Hypothalamus (tissue), 51 donors: ENCODE measurements around the gene PRKRA.
"Not testable (repeated sequence)": the region's sequence is repeated elsewhere in the genome, so short reads cannot be mapped to it uniquely, and the experiment has no call there.

Source experiments
- DNase-seq, 51 donors: peaks; one replicate each; lab custom pipeline; 2025; lab: John Stamatoyannopoulos, UW

PRKRA gene

GRCh38 chr2:178415979-178416378, 35.0 kb downstream of the PRKRA start:
- no peak for DNase-seq

- DNase-seq = peak in 50 of 51 donors; percentile 9 to 89 (median 70)
These were observed 36.4 kb downstream of the PRKRA start for GRCh38 chr2:178414266-178415247.

DNA sequence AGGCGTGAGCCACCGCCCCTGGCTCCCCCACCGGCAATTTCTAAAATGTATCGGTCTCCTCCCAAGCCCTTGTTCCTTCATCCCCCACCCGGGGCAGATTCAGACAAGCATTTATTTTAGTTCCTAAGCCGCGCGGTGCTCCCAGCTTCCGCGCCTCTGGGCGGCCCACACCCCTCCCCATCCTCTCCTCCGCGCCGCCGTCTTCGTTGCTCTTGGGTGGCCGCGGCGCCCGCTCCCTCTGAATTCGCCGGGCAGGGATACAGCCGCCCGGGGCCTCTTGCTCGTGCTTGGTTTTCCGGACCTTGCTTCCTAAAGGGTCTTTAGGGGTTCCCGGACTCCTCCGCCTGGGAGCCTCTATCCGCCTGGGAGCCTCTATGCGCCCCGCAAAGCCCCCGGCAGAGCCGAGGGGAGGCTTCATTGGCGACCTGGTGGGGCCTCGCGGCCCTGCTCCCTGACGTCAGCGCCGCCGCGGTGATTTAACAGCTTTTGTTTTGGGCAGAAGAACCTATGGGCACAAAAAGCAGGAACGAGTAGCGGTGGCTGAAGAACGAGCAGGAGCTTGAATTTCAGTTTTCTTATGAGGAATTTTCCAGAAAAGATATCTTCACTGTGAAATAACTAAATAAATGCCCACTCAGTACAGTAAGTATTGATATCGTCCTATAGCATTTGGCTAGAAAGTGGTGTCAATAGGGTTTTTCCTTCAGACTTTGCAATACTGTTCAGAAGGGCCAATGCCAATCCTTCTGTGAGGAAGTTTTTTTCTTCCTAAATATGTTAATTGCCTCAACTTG, 37.3 kb downstream of the PRKRA start:
- peak in 48 of 51 donors; percentile 9 to 85 (median 50) for DNase-seq

- DNase-seq = not testable (repeated sequence)
These were observed 38.5 kb downstream of the PRKRA start for GRCh38 chr2:178412453-178412852.

GRCh38 chr2:178412047-178412446, 38.9 kb downstream of the PRKRA start:
- DNase-seq = no peak

- no peak for DNase-seq
These were observed 41.7 kb downstream of the PRKRA start for GRCh38 chr2:178409261-178409660.

GRCh38 chr2:178404368-178404767, 46.6 kb downstream of the PRKRA start:
- peak in 1 of 51 donors; percentile 17 for DNase-seq

DNA sequence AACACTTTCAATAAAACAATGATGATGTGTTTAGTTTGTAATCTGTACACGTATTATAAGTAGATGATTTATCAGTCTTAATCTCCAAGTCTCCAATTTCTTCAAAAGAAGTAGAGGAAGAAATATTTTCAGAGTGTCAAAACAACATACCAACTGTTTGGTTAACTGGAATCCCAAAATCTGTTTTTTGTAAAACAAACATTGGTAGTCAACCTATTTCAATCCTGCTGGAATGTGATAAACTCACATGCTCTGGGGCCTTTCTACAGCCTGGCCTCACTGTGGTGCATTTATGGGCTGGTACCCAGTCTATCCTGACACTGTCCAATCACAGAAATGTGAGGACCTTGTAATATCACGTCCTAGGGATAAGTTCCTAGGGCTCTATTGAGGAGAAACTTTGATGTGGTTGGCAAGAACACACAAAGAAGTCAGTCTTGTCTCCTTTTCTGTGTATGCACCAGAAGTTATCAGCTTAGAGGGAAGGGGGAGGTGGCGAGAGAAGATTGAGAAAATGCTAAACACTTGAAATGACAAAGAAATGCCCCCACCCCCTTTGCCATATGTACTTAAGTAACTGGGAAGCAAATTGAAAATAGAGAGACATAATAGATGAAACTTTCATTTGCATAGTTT, 47.2 kb downstream of the PRKRA start:
- DNase-seq = no peak

DNA sequence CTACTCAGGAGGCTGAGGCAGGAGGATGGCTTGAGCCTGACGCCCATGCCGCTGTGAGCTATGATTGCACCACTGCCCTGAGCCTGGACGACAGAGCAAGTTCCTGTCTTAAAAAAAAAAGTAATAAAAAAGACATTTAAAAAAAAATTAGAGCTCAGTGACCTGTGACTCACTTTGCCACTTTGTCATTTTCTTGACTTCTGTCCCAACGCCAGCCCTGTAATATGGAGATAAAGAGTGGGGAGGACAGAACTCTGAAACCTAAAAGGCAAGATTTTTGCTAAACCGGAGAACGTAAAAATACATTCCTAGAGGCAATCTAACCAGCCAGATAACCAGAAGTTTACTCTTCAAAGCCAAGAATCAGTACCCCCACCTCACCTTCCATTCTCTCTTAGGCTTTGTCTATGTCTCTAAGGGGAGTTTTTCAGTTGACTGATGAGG, 49.0 kb downstream of the PRKRA start:
- no peak for DNase-seq

DNA sequence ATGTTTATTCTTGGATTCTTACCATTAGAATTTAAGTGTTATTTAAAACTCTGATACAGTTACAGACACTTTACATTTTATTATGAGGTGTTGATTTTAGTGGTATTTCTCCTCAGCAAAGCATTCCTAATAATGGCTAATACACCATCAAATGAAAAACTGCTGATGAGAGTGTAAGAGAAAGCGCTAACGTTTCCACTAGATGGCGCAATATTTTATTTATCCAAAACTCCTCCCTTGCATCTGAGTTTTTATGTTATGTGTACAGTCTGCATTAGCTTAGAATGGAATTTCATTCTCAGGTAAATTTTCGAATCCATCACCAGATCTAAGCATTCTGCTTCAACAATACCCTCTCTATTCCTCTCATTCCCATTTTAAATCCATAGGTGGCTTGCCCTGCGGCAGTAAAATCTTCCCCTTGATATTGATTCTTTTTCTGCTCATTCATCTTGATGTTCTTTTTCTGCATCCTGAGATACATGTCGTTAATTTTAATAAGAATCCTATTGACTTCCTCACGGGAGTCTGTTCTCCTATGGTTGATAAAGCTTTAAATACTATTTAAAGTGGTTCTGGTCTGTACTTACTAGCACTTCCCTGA, 53.9 kb downstream of the PRKRA start:
- peak in 4 of 51 donors; percentile 7 to 60 (median 16) for DNase-seq

GRCh38 chr2:178395941-178396570, 54.9 kb downstream of the PRKRA start:
- DNase-seq = no peak

DNA sequence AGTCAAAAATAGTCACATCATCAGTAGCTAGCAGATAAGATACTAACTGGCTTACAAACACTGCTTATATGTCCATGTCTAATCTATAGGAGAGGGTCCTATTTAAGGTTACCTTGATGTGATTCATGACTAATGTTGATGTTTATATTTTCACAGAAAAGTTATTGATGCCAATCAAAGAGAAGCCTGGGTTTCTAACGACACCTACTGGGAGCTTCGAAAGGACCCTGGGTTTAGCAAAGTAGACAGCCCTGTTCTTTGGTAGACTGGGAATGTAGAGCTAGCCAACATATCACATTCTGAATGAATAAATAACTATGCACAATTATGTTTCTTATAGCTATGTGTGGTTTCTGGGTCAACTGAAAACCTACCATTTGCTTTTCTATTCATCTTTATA, 55.7 kb downstream of the PRKRA start:
- DNase-seq = no peak

- no peak for DNase-seq
These were observed 56.1 kb downstream of the PRKRA start for GRCh38 chr2:178394859-178395258.

DNA sequence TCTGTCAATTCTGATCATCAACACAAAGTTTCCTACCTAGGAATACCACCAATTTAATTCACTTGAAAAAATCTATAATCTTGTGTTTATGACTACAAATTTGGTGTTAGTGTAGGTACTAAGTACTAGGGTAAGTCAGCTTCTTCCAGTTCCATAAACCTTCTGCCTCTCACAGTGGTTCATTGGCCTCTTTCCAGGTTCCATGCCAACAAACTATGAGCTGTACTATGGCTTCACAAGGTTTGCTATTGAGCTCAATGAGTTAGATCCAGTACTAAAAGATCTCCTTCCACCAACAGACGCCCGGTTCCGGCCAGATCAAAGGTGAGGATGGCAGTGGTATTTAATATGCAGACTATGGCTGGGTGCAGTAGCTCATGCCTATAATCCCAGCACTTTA, 58.8 kb downstream of the PRKRA start:
- no peak for DNase-seq

DNA sequence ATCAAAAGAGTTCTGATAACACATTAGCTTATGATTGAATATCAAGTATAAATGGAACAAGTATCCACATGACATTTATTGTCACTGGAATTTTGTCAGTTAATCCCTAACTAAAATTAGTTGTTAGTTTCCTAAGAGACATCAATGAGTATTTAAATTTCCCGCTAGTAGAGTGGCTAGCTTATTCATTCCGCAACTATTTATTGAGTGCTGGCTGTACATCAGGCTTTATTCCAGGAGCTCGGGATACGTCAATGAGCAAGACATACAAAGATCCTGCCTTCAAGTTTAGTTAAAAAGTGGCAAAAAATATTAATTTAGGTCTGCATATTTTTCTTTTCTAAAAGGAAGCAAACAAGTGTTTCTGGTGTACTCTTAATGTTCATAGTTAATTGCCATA, 59.3 kb downstream of the PRKRA start:
- no peak for DNase-seq

DNA sequence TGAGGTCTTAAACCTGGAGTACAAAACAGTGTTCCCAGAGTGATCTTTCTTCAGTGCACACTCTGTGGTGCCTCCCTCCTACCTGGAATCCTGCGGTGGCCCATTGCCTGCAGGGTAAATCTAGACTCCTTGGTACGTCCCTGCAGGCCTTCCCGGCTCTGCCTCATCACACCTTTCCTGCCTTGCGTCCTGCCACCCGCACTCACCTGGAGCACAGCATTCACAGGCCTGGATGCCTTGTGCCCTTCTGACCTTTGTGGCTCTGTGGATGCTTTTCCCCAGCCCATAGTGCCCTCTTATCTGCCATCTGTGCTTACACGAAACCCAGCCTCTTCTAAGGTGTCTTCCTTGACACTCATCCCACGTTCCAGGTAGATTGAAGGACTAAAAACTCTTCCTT, 62.7 kb downstream of the PRKRA start:
- DNase-seq = no peak

DNA sequence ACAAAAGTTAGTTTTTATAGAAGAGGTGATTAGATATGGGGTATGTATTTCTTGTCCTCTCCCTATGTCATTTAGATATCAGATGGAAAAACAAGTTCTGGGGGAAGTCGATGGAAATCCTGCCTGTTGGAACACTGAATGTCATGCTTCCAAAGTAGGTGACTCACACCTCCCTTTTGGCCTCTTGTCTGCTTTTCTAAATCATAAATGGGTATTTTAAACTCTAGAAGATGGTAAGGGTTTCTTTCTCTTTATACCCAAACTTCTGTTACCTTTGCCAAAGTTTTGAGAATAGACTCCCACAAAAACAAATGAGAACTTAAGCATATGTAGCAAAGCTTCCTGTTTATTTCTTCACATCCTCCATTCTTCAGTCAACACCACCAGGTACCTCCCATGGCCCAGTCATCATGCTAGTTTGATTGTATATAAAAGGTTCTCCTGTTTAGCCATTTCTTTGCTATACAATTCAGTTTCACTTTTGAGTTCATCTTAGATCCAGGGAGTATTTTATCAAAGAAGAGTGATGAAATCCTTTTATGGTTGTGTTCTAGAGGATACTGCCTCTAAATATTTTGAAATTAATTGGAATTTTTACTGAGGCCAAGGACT, 63.9 kb downstream of the PRKRA start:
- DNase-seq = no peak

DNA sequence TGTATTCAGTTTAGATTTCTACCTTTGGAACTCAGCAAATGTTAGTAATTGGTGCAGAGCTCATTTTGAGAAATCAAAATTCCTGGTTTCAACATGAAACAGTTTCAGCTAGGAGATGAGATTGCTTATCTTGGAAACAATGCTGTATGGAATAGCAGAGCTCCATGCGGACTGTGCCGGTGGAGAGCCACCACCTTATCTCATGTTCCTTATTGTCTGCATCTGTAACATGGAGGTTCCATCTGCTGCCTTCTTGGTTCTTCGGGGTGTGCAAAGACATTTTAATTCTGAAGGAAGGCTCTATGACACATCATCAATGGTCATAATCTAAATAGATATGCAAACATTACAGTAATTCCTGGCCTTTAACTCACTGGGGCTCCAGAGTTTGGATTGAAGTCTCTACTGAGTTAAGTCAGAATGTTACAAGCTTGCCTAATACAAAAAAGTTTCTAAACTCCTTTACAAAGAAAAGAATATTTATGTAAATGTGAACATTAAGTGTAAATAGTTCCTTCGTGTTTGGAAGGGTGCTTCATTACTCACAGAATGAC, 65.3 kb downstream of the PRKRA start:
- DNase-seq = no peak

- DNase-seq = no peak
These were observed 67.3 kb downstream of the PRKRA start for GRCh38 chr2:178383718-178384117.
